ENCODE data around the gene ECD.
A peak's percentile ranks its signal among the peaks of the same experiment; 100 is the strongest.
"Not testable (repeated sequence)": the region's sequence is repeated elsewhere in the genome, so short reads cannot be mapped to it uniquely, and the experiment has no call there.

The ECD gene

DNA sequence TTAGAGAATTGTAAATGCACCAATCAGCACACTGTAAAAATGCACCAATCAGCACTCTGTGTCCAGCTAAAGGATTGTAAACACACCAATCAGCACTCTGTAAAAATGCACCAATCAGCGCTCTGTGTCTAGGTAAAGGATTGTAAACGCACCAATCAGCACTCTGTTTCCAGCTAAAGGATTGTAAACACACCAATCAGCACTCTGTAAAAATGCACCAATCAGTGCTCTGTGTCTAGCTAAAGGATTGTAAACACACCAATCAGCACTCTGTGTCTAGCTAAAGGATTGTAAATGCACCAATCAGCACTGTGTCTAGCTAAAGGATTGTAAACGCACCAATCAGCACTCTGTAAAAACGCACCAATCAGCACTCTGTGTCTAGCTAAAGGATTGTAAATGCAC, 58.6 kb downstream of the ECD start:
- DNase-seq (ENCODE audit: low read depth); H3K4me3 ChIP-seq (ENCODE audit: low read depth, low read length): not testable (repeated sequence)

DNA sequence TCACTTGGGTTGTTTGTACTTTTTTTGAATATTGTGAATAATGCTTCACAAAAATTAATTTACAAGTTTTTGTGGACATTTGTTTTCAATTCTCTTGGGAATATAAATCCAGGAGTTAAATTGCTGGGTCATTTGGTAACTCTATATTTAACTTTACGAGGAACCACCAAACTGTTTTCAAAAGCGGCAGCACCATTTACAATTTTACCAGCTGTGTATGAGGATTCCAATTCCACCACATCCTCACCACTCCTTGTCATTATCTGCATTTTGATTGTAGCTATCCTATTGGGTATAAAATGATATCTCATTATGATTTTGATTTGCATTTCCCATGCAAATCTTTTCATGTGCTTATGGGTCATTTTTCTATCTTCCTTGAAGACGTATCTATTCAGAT, 61.5 kb downstream of the ECD start:
- DNase-seq (ENCODE audit: low read depth), result no peak
- no peak overlapping the region for H3K4me3 ChIP-seq (ENCODE audit: low read depth, low read length)

DNA sequence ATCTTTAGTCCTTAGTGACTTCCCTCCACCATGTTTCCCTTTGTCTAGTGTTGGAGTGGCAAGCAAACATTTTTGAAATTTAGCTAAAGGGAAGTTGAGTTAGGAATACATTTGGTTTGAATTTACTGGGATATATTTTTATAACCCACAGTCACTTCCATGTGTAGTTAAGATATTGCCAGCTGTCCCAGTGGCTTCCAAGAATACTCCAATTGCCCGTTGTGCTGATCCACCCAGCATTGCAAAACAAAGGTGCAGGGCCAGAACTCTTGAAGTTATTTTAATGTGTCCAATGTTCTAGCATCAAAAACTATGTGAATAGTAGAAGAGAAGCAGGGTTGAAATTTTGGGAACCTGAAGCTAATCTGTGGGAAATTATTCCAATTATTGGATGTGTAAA, 68.7 kb downstream of the ECD start:
- DNase-seq (ENCODE audit: low read depth), result no peak
- no peak overlapping the region for H3K4me3 ChIP-seq (ENCODE audit: low read depth, low read length)

DNA sequence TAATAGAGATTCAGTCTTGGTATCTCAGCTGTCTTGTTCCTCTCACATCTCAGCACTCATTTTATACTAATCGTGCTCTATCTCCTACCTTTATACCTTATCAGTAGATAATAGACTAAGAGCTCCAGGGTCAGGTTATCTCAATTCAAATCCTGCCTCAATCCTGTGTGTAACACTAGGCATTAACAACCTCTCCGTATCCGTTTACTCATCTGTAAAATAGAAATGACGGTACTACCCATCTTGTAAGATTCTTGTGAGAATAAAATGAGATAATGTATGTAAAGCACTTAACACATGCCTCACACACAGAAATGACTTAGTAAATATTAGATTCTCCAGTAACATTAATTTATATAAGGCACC, 70.5 kb downstream of the ECD start:
- no peak for DNase-seq (ENCODE audit: low read depth)

DNA sequence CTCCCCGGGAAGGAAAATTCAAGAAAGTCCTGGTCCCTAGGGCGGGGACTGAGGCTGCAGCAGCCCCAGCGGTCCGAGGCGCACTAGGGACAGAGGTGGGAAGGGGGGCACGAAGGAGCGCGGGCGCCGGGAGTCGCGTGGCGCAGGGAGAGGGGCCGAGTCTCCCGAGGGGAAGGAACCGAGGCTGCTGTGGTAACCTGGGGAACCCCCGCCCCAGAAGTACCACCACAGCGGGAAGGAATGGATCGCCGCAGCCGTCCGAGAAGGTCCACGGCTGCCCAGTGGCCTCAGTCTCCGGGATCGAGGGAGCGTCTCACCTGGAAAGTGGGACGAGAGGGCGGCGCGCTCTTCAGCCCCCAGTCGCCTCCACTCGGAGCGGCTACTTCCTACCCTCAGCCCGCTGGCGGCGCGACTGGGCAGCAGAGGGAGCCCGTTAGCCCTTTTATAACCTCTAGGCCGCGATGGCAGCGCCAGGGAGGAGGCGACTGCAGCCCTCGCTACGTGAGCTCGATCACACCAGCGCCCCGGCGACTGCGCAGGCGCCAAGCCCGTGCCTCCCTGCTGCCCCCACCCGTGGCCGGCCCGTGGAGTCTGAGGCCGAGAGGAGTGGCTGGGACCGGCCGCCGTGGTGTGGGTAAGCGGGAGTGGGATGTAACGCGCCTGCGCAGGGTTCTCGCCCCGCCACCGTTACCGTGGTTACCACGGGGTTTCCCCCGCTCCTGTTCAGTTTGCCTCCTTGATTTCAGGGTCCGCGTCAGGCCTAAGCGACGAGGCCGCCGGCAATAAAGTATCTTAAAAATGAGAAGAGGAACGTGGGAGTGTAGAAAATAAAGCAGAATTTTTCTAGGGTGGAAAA, 71.1 kb downstream of the ECD start, which contains the start of gene P4HA1:
Gene P4HA1 (minus strand): TSS at position 418 of the 856 bp plus-strand sequence. CDS start 21,983 bp downstream, outside the sequence.
- peak; percentile 94 for DNase-seq (ENCODE audit: low read depth)
- peak within 1 kb of the TSS; percentile 99 for H3K4me3 ChIP-seq (ENCODE audit: low read depth, low read length)

More for the DNA sequence above, 70.5 kb downstream of the ECD start:
- peak overlapping the region; percentile 35 for H3K4me3 ChIP-seq (ENCODE audit: low read depth, low read length)

DNA sequence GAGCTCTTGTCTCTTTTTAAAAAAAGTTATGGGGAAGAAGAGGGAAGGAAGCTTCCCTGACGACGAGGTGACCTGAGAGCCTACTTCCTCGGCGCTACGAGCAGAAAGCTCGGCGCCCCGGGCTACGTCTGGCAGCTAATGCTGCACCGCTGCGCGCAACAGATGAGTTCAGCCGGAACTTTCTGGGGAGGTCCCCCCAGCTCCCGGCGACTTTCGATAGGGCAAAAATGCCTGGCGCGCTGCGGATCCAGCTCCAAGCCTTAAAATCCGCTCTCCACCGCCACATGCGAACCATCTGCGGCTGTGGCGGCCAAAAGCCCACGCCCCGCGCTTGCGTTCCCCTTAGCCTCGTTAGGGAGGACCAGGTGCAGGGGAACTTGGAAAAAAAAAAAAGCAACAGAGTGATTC, 71.8 kb downstream of the ECD start:
- DNase-seq (ENCODE audit: low read depth), result no peak
- peak overlapping the region; percentile 99 for H3K4me3 ChIP-seq (ENCODE audit: low read depth, low read length)

DNA sequence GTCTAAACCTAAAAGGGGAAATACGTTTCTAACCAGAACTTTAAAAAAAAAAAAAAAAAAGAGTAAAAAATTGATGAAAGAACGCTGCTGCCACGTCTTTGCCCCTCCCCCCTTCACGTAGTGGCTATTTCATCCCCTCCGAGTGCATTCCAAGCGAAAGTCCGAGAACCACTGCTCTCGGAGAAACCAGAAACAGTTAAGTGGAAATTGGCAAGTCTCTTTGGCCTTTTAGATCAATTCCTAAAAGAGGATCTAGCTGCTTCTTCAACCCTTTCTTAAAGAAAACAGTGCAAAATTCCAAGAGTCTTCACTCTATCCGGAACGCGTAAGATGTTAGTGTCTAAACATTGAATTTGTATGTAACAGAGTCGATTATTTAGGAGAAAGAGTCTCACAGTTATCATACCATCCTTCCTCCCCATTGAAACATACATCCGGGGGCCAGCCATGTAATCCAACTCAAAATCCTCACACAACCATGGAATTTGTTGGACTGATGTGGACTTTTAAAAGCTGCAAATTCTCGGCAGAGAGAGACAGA, 72.3 kb downstream of the ECD start:
- H3K4me3 ChIP-seq (ENCODE audit: low read depth, low read length), result peak overlapping the region; percentile 99
- no peak for DNase-seq (ENCODE audit: low read depth)

DNA sequence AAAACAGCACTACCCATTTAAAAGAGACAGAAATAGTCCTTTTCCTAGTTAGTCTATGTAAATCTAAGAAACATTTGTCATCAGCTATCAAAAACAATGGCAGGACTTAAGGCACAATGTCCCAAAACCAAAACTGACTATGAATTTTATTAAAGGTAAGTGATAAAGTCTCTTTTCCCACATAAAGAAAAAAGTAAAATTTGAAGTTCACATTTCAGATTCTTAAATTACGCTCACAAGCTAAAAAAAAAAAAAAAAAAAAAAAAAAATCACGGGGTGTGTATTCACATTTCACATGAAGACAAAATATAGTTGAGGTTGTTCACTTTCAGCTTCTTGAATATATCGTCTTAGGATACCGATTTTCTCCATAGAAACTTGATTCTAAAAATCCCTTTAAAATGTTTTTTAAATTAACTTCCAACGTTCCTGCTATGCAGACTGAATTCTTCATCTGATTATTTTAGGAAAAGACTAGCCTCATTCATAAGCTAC, 72.8 kb downstream of the ECD start:
- H3K4me3 ChIP-seq (ENCODE audit: low read depth, low read length), result peak overlapping the region; percentile 99
- no peak for DNase-seq (ENCODE audit: low read depth)

DNA sequence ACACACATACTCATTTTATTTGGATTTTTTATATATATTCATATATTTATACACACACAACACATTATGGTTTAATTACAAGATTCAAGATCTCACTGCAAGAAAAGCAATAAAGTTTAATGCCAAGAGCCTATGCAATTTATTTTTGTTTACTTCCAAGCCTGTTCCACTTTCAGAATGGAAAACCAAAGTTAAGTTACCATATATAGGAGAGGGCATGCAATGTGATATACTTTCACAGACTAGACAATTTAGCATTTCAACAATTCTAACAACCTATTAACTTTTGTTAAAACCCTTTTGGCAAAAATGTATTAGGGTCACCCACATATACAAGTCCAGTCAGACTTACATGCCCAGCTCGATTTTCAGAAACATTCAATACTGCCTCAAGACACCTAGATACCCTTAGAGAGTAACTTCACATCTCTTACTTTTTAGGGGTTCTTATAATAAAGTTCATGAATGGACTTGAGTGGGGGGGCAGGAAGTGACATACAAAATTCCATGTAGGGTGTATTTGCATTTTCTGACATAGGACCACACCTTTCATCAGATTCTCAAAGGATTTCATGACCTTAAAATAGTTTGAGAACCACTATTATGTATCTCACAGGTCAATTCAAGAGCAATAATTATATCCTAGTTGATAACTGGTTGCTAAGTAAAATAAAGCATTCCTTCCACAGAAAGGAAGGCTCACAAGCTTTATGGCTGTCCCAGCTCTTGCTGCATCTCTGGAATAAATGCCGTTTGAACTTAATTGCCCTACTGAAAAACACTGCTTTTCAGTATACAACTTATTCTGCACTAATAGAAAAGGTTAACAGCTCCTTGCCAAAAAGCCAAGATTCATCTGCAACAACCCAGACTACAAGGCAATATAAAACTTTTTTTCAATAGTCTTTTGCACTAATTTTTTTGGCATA, 73.6 kb downstream of the ECD start:
- DNase-seq (ENCODE audit: low read depth), result no peak
- peak overlapping the region; percentile 99 for H3K4me3 ChIP-seq (ENCODE audit: low read depth, low read length)

DNA sequence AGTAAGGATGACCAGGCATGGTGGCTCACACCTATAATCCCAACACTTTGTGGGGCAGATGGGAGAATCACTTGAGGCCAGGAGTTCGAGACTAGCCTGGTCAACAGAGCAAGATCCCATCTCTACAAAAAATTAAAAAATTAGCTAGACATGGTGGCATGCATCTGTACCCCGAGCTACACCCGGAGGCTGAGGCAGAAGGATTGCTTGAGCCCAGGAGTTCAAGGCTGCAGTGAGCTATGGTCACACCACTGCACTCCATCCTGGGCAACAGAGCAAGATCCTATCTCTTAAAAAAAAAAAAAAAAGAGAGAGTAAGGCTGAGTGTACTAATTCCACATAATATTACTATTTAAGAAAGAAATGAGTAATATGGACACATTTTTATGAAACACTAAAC, 75.0 kb downstream of the ECD start:
- no peak overlapping the region for H3K4me3 ChIP-seq (ENCODE audit: low read depth, low read length)
- DNase-seq (ENCODE audit: low read depth), result no peak

DNA sequence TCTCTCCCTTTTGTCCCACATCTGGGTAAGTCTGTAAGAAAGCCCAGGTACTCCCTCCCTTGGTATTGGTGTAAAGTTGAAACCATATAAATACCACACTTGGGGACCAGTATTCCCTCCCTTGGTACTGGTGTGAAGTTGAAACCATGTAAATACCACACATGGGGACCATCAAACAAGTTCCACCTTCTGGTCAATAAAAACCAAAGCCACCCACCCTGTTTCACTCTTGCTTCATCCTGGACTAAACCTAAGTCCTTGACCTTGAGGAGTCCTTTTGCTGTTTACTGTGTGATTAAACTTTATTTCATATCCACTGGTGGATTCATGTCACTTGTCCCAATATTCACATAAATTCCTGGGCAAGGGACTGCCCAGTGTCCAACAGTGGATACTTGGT, 79.5 kb downstream of the ECD start:
- no peak overlapping the region for H3K4me3 ChIP-seq (ENCODE audit: low read depth, low read length)
- DNase-seq (ENCODE audit: low read depth), result no peak

DNA sequence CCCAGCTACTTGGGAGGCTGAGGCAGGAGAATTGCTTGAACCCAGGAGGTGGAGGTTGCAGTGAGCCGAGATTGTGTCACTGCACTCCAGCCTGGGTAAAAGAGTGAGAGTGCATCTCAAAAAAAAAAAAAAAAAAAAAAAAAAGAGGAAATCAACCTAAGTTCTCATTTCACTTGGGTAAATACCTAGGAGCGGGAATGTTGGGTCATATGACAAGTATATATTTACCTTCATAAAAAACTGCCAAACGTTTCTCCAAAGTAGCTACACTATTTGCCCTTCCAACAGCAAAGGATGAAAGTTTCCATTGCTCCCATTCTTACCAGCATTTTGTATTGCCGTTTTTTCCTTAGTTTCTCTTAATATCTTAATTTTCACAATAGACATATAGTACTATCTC, 81.0 kb downstream of the ECD start:
- DNase-seq (ENCODE audit: low read depth), result no peak
- no peak overlapping the region for H3K4me3 ChIP-seq (ENCODE audit: low read depth, low read length)

DNA sequence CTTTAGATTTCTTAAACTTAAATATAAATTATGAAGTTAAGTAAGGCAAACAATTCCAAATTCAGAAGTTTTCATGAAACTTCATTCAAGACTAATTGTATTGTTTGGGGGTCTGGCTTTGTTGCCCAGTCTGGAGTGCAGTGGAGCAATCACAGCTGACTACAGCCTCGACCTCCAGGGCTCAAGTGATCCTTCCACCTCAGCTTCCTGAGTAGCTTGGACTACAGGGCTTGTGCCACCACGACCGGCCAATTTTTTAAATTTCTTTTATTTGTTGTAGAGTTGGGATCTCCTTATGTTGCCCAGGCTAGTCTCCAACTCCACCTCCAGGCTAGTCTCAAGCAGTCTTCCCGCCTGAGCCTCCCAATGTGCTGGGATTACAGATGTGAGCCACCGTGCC, 83.6 kb downstream of the ECD start:
- DNase-seq (ENCODE audit: low read depth), result no peak
- H3K4me3 ChIP-seq (ENCODE audit: low read depth, low read length), result no peak overlapping the region
